Stimulated activated CD8-positive, alpha-beta memory T cell treated with anti-CD3 and anti-CD28 coated beads, Interleukin-12 subunit alpha, Interleukin-12 subunit beta, amount 100 ng/mL, for 4 hours (primary cell): ENCODE measurements around the gene CLDN14.

ENCODE experiments used
- DNase-seq: peaks from one replicate; pipeline ENCODE4 v3.0.0-alpha.2; 2020; ENCODE audit warnings: low read depth

CLDN14 gene

DNA sequence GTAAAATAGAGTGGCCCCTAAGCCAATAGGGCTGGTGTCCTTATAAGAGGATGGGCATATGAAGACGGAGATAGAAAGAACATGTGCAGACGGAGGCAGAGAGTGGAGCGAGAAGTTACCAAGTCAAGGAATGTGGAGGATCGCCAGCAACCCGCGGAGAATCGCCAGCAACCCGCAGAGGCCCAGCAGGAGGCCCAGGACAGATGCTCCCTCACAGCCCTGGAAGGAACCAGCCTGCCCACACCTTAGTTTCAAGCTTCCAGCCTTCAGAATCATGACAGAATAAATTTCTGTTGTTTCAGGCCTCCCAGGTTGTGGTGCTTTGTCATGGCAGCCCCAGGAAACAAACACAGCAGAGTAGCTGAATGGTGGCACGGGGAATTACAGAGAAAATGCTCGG lies 9.6 kb downstream of the CLDN14 start:
- no peak for DNase-seq

DNA sequence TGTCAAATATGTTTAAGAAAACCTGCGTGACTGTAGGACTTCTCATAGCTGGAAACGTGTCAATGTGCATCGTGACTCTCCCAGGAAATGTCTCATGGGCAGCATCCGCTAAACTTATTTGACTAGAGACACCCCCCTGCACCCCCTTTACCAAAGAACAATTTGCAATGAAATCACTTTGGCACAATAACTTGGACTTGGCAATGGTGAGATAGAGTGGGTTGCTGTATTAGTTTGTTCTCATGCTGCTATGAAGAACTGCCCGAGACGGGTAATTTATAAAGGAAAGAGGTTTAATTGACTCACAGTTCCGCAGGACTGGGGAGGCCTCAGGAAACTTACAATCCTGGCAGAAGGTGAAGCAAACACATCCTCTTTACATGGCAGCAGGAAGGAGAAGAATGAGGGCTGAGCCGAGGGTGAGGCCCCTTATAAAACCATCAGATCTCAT lies 13.8 kb downstream of the CLDN14 start:
- DNase-seq, result no peak

DNA sequence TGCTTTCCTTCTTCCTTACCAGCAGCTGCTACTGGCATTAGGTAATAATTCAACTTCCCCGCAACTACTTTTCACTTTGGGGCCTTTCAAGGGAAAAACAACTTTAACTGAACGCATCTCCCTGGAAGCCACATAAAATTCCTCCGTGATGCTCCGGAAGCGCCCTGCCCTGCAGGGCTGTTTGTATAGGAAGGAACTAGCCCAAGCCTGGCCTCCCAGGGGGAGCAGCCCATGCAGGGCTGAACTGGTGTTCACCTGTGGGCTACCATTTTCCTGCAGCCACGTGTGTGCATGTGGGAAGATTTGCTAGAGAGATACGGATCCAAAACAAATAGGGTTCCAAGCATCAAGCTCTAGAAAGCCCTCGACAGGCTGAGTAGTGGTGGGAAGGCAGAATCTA lies 14.4 kb downstream of the CLDN14 start:
- DNase-seq, result no peak

DNA sequence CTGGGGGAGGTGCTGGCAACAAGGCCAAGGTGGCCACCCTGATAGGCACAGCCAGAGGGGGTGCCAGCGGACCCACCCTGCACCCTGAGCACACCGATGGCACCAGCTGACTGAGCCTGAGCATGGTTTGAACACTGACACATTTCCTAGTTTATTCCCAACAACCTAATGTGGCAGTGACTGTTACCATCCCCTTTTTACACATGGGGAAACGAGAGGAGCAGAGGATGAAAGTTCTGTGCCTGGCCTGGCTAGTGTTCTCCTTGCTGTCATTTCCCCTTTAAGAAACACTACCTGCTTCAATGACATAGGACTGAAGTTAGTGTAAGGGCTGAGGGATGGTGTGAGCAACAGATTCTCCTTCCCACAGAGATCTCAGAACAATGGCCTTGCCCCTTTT lies 15.3 kb downstream of the CLDN14 start:
- DNase-seq, result no peak

DNA sequence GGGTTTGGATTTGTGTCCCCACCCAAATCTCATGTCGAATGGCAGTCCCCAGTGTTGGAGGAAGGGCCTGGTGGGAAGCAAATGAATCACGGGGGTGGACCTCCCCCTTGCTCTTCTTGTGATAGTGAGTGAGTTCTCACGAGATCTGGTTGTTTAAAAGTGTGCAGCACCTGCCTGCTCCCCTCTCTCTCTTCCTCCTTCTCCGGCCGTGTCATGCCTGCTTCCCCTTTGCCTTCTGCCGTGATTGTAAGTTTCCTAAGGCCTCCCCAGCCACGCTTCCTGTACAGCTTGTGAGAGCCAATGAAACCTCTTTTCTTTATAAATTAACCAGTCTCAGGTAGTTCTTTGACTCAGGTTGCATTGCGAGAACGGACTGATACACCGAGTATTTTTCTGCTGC lies 15.9 kb downstream of the CLDN14 start:
- no peak for DNase-seq

DNA sequence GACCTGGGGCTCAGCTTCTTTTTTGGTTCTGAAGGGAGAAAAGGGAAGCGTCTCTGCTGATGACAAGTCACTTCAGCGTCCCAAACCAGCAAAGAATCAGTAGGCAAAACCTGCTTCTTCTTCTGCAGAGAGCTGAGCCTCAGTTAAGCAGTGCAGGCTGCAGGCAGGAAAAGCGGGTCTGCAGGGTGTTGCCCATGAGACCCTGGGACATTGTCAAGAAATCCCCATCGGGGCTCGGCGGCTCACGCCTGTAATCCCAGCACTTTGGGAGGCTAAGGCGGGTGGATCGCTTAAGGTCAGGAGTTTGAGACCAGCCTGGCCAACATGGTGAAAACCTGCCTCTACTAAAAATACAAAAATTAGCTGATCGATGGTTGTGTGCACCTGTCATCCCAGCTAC lies 16.7 kb downstream of the CLDN14 start:
- no peak for DNase-seq

DNA sequence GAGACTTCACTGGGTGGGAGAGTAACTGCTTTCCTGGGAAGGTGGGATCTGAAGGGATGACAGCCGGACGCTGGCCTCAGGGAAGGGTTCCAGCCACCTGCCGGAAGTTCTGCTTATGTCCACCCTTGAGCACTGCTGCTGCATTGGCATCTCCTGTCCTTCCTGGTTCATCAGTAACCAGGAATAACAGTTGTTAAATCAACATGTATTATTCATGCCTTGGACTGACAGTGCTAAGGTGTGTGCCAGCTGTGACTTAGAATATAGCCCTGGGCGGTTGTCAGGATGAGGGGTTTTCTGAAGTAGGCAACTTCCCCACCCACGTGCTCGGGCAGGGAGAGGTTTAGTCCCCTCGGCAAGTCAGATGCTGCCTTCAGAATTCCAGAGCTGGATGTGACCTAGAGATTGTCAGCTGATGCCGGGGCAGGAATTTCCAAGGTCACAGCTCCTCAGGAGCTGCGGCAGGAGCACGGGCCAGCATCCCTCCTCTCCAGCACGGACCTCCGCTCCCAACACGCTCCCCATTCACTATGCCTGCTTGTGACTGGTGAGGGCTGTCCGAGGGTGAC lies 17.9 kb downstream of the CLDN14 start:
- no peak for DNase-seq

DNA sequence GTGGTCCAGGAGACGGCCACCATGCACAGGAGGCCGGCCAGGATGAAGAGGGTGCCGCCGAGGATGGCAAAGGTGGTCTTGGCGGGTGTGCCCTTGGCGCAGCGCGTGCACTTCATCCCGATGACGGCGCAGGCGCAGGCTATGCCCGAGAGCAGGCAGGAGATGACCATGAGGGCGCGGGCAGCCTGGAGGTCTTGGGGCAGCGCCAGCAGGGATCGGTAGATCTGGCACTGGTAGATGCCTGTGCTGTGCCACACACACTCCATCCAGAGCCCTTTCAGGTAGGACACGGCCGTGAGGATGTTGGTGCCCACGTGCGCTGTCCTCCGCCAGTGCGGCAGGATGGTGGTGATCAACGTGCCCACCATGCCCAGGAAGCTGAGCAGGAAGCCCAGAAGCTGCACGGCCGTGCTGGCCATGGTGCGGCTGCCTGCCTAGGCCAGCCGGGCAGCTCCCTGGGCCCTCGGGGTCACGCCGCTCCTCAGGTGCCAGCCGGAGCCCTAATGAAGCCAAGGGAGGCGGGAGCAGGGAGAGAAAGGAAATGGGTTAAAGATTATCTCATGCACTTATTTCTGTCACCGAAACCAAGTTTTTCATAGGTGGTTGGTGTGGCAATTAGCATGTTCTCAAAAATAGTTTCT lies 18.5 kb downstream of the CLDN14 start:
- no peak for DNase-seq

DNA sequence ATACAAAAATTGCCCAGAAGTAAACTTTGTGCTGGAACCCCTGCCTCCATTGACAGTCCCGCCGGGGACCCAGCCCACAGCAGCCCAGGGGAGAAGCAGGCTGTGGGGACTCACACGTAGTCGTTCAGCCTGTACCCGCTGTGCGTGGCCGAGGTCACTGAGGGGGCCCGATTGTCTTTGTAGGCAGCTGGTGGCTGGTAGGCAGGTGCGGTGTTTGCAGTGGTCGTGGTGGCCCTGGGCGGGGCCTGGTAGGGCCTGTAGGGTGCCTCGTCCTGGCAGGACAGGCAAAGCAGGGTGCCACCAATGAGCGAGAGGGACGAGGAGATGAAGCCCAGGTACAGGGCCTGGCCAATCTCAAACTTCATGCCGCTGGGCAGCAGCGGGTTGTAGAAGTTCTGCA lies 19.1 kb downstream of the CLDN14 start:
- DNase-seq, result no peak

DNA sequence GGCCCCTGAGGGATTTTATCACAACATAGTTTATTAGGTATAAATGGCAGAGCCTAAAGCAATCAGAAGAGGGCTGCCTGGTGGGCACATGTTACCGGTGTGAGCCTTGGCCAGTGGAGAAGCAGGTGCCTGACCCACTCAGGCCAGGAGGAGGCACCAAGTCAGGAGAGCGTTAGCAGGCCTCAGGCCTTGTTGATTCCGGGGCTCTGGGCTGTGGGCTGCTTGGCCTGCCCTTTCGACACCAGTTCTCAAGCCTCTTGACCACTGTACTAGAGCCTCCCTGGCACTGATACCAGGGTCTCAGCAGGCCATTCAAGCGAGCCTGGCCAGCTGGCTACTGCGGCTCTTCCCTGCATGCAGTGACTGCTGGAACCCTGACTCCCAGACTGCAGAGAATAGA lies 20.8 kb downstream of the CLDN14 start:
- DNase-seq, result no peak

DNA sequence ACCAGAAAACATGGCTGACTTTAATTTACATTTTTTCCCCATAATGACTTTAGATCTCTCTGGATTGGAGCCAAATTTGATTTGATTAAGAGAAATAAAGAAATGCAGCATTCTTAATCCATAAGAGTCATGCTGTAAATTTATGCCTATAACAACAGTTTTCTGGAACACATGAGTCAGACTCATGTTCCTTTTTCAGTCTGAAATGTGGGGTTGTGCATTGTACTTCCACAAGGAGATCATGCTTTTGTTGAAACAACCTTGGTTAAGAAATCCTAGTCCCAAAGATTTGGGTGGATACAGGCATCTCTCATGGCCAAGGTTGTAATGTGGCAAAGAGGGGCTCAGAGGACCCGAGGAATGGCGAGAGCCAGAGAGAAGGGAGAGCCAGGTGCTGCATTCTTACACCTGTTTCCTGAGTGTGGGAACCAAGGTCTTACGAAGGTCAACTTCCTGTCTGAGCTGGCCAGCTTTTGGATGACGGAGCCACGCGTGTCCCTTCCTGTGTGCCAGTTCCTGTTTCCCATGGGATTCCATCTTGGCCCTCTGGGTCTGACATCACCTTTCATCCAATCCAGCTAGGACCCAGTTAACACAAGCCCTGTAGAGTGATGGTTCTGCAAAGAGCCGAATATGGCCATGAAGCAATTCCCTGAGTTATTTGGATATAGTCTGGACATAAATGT lies 23.1 kb downstream of the CLDN14 start:
- DNase-seq, result no peak

DNA sequence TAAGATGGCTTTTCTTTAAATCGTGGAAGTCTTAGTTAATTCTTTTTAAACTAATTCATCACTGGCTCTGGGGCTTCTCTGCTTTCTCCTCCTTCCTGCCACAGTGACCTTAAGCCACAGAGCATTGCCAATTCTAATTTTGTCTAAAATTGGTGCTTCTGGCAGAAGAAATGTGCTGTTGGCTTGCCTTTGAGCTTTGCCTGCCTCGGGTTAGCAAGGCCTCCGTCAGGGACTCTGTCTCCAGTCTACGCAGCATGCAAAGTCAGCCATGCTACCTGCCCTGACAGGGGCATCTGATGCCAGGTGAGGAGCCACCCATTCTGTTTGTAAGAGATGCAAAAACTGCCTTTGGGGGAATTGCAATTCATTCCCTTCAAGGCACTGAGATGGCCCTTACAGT lies 25.2 kb downstream of the CLDN14 start:
- DNase-seq, result no peak

DNA sequence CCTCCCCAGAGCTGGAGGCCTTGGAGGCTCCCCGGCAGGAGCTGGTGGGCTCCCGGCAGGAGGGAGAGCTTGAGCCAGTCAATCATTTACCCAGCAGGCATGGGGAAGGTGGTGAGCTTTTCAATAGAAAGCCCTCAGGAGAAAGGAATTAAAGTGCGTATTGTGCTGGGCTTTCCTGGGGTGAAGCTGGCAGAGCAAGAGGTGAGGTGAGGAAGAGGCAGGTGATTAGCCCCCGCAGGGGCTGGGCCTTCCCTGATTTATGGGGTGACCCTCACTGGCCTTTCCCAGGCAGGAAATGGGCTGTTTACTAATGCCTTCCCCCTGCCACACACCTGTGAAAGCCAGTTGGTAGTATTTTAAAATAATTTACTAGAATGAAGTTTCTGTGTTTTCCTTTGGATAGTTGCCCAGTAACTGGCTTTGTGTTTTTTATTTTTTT lies 25.8 kb downstream of the CLDN14 start:
- no peak for DNase-seq

DNA sequence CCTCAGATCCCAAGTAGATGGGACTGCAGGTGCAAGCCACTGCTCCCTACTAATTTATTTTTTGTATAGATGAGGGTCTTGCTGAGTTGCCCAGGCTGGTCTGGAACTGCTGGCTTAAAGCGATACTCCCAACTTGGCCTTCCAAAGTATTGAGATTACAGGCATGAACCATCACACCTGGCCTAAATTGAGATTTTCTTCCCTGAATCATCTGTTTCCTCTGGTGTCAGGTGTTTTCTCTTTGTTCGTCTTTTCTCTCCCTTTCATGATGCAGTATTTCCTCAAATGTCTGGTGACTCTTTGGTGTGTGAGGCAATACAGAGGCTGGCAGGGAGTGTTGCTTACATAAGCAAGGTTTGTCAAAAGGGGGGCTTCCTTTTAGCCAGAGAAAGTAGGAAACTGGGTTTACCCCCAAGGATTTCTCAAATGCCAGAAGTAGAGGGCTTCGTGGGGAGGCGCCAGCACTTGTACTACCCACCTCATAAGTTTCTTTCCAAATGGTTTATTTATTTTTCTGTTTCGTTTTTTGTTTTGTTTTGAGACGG lies 27.6 kb downstream of the CLDN14 start:
- no peak for DNase-seq

DNA sequence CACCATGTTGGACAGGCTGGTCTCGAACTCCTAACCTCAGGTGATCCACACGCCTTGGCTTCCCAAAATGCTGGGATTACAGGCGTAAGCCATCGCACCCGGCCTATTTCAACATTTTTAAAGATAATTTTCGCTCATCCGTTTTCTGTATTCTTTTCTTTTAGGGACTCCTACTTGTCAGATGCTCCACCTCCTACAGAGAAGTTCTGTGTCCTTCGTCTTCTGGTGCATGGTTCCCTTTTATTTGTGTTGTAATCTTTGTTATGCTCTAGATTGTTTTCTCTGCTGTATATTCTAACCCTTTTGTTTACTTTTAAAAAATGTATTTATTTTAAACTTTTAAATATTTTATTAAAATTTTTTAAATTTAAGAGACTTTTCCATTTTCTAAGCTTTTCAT lies 28.4 kb downstream of the CLDN14 start:
- no peak for DNase-seq

DNA sequence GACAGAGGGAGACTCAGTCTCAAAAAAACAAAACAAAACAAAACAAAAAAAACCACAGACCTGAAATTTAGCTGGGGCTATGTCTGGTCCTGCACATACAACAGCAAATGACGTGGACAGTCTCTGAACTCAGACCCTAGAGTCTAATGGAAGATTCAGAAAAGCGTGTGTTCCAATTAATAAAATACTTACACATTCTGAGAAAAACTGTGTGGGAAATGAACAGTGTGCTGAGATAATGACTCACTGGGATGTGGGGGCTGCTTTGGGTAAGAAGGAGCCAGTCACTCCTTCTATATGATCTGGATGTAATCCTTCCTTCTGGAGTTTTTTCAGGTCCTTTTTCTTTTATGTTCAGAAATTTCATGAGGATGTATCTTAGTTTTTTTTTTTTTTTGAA lies 29.4 kb downstream of the CLDN14 start:
- no peak for DNase-seq

DNA sequence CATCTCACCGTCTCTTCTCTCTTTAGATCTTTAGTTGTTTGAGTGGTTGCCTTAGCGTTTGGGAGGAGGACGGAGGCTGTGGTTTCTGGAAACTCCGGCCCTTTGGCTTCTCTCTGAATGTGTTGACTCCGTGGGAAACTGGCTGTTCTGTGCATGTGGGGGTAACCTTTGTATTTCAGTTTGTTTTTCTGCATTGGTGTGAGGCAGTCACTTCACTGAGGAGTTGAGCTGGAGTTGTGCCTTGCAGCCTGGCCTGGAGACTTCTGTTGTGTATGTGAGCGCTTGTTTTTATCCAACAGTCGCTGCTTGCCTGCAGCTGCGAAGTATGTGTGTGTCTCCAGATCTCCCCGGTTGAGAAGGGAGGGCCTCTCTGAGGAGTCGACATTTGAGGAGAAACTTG lies 33.6 kb downstream of the CLDN14 start:
- no peak for DNase-seq

DNA sequence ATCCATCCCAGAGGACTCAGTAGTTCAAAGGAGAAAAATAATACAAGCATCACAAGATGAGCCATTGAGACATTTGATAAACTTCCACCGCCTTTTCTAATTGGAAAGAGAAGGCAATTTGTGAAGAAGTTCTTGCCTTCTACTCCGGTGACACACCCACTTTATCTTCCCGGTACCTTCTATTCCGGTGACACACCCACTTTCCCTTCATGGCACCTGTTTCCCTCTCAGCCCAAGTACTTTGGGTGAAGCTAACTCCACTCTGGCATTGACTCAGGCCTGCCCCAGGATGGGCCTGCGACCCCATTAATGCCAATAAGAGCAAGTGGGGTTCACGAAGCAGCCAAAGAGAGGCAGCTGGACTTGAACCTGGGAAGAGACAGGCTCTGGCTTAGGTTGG lies 38.2 kb downstream of the CLDN14 start:
- no peak for DNase-seq

DNA sequence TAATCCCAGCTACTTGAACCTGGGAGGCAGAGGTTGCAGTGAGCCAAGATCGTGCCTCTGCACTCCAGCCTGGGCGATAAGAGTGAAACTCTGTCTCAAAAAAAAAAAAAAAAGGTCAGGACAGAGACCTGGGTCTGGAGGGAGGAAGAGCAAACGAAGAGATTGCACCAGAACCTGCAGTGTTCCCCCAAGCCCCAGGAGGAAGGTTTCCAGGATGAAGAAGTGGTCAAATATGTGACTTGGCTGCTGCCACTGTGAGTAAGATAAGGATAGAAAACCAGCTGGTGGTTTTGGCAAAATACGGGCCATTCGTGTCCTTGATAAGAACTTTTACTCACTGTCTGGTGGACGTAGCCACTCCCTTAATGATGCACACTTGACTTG lies 42.2 kb downstream of the CLDN14 start:
- no peak for DNase-seq

DNA sequence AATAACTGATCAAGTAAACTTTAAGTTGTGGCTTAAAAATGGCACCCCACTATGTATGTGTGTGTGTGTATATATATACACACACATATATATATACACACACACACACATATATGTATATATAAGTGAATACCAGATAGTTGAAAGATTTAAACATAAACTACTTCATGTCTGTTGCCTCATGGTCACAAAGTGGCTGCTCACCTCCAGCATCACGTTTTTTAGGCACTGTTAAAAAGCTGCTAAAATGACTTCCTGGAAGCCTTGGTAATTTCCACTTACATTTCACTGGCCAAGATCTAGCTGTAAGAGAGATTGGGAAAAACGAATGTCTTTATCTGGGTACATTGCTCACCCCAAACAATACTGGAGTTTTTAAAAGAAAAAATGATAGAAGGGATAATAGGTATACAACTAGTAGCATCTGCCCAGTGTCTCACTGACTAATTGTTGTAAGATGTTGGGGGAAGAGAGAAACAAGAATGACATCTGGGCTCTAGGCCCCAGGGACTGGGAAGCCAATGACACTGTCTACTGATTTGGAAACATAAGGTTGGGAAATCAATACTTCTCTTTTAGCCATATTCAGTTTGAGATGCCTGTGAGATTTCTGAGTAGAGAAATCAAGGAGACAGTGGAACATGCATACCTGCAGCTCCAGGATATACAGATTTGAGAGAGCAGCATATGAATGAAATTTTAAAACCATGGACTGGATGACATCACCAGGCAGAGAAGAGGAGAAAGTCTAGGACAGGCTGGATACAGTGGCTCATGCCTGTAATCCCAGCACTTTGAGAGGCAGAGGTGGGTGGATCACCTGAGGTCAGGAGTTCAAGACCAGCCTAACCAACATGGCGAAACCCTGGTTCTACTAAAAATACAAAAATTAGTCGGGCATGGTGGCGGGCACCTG lies 42.8 kb downstream of the CLDN14 start:
- DNase-seq, result no peak

DNA sequence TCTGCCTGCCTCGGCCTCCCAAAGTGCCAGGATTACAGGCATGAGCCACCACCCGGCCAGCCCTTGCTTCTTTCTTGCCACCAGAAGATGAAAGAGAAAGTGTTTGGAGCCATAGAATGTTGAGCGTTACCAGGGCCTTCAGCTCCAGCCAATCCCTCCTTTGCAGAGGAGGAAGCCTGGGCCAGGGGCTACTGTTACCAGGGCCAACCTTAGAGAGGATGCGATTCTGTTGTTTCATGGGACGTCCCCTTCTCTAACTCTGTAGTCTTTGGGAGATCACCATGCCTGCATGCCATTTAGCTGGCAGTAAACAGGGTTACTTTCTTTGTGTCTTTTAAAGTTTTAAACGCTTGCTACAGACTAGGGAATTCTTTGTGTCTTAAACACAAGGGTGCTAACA lies 45.8 kb downstream of the CLDN14 start:
- DNase-seq, result no peak

DNA sequence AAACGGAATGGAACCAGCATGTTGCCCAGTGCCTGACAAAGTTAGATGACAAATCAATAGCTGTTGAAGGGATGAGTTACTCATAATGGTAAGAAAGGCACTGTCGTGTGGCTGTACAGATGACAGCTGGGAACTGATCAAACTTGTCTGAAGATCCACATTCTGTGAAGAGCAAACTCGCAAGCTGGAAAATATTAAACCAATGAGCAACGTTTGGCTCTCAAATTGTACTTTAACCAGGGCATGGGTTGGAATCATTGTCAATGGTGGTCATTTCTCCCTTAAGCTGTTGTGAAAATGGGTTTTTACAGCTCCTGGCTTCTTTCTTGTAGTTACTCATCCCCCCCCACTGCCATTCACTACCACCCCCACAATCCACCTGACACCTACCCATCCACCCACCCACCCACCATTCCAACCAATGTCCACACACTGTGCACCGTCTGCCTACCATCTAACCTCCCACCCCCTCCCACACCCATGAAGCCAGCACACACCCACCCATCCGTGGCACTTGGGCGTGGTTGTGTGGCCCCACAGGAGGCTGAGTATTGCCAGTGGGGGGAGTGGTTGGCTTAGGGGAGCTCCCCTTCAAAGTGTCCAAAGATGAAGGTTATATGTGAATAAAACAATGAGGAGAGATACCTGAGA lies 46.7 kb downstream of the CLDN14 start:
- DNase-seq, result no peak
